ENCODE data around the gene CACNG7. TPM values are rescaled to one million over a fixed set of nuclear protein-coding genes. Genes with fewer than 3 reads are reported as not detected.

CACNG7 gene
- total RNA-seq, 1 donor from 2014 or later: not detected

GRCh38 chr19:53909471-53910169, 542 bp downstream of the CACNG7 start:
- TF ChIP-seq, protein P1, sequence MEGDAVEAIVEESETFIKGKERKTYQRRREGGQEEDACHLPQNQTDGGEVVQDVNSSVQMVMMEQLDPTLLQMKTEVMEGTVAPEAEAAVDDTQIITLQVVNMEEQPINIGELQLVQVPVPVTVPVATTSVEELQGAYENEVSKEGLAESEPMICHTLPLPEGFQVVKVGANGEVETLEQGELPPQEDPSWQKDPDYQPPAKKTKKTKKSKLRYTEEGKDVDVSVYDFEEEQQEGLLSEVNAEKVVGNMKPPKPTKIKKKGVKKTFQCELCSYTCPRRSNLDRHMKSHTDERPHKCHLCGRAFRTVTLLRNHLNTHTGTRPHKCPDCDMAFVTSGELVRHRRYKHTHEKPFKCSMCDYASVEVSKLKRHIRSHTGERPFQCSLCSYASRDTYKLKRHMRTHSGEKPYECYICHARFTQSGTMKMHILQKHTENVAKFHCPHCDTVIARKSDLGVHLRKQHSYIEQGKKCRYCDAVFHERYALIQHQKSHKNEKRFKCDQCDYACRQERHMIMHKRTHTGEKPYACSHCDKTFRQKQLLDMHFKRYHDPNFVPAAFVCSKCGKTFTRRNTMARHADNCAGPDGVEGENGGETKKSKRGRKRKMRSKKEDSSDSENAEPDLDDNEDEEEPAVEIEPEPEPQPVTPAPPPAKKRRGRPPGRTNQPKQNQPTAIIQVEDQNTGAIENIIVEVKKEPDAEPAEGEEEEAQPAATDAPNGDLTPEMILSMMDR (IDR thresholded peaks at IDR 0.05; ENCODE audit: insufficient read depth, low read length, poor library complexity, severe bottlenecking): no peak
- DNase-seq (ENCODE audit: low read depth): no peak
- Histone ChIP-seq H3K36me3 (ENCODE audit: control insufficient read depth, insufficient read depth, low read length) (no peaks in the 10 kb centered on the region), H3K27me3 (ENCODE audit: control insufficient read depth, insufficient read depth, low read length) (peaks cover 46% of the 10 kb centered on the region), H3K4me3 (ENCODE audit: low read depth, low read length) (no peak overlapping the region)

DNA sequence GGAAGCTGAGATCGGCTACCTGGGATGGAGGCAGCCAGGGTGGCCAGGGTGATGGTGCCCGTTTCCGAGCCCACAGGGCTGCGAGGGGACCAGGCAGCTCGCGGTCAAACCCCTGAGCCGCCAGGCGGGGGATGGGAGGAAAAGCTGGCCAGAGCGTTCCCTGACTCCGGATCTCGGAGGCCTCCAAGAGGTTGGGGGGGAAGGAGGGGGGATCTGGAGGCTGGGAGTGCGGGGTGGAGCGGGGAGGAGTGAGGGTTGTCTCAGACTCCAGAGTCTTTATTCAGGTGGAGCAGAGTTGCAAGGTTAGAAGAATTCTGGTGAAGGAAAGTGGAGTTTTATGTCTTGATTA, 1.1 kb downstream of the CACNG7 start:
- Histone ChIP-seq H3K4me3 (ENCODE audit: low read depth, low read length) (no peak overlapping the region), H3K27me3 (ENCODE audit: control insufficient read depth, insufficient read depth, low read length) (peaks cover 43% of the 10 kb centered on the region), H3K36me3 (ENCODE audit: control insufficient read depth, insufficient read depth, low read length) (no peaks in the 10 kb centered on the region)
- no peak for DNase-seq (ENCODE audit: low read depth)
- TF ChIP-seq, protein P1 (IDR thresholded peaks at IDR 0.05; ENCODE audit: insufficient read depth, low read length, poor library complexity, severe bottlenecking): no peak

DNA sequence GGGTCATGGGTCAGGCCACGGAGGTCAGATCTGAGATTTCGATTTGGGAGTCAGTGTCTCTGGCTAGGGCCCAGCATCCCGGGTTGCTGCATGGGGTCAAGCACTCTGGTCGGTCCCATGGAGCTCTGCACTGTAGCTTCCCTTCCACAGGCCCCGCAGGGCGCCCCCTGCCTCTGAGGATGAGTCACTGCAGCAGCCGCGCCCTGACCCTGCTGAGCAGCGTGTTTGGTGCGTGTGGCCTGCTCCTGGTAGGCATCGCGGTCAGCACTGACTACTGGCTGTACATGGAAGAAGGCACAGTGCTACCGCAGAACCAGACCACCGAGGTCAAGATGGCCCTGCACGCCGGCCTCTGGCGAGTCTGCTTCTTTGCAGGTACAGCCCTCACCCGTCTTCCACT, 3.6 kb downstream of the CACNG7 start:
- no peak for DNase-seq (ENCODE audit: low read depth)
- Histone ChIP-seq H3K36me3 (ENCODE audit: control insufficient read depth, insufficient read depth, low read length) (no peaks in the 10 kb centered on the region), H3K4me3 (ENCODE audit: low read depth, low read length) (no peak overlapping the region), H3K27me3 (ENCODE audit: control insufficient read depth, insufficient read depth, low read length) (peaks cover 25% of the 10 kb centered on the region)
- TF ChIP-seq, protein P1 (IDR thresholded peaks at IDR 0.05; ENCODE audit: insufficient read depth, low read length, poor library complexity, severe bottlenecking): no peak

- DNase-seq (ENCODE audit: low read depth): no peak
Measured at GRCh38 chr19:53915000-53915399, 5.9 kb downstream of the CACNG7 start.

DNA sequence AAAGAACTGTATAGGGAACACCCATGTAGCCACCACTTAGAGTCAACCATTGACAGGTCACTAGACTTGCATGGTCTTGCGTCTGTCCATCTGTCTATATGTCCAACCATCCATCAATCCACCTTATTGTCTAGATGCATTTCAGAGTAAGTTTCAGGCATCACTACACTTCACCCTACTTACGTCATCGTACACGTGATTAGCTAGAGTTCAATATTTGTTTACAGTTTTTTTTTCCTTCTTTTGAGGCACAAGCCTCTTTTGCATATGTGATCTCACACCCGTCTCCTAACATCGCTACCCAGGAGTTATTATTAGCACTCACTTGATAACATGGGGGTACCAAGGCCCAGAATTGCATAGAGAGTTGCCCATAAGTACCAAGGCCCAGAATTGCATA, 6.9 kb downstream of the CACNG7 start:
- Histone ChIP-seq H3K27me3 (ENCODE audit: control insufficient read depth, insufficient read depth, low read length) (no peaks in the 10 kb centered on the region), H3K36me3 (ENCODE audit: control insufficient read depth, insufficient read depth, low read length) (no peaks in the 10 kb centered on the region), H3K4me3 (ENCODE audit: low read depth, low read length) (no peak overlapping the region)
- no peak for DNase-seq (ENCODE audit: low read depth)
- TF ChIP-seq, protein P1 (IDR thresholded peaks at IDR 0.05; ENCODE audit: insufficient read depth, low read length, poor library complexity, severe bottlenecking): no peak

More at GRCh38 chr19:53915000-53915399, 5.9 kb downstream of the CACNG7 start:
- TF ChIP-seq, protein P1 (IDR thresholded peaks at IDR 0.05; ENCODE audit: insufficient read depth, low read length, poor library complexity, severe bottlenecking): no peak
- peaks cover 4% of the 10 kb centered on the region for H3K27me3 ChIP-seq (ENCODE audit: control insufficient read depth, insufficient read depth, low read length)
- no peak overlapping the region for H3K4me3 ChIP-seq (ENCODE audit: low read depth, low read length)
- no peaks in the 10 kb centered on the region for H3K36me3 ChIP-seq (ENCODE audit: control insufficient read depth, insufficient read depth, low read length)

DNA sequence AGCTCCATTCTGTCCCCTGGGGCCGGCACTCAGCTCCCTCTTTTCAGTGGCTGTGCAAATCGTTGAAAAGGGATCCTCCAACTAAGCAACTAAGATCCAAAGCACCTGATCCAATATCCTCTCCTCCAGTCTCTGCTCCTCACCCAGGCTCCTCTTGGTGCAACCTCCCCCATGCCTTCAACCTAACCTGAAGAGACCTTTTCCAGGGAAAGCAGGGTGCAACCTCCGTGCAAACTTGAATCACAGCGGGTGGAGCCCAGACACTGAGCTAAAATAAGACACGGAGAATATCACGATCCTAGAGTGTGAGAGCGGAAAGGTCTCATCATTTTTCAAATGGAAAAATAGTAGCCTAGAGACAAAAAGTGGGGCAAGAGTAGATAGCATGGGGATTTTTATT, 8.3 kb downstream of the CACNG7 start:
- H3K36me3 ChIP-seq (ENCODE audit: control insufficient read depth, insufficient read depth, low read length): no peaks in the 10 kb centered on the region
- H3K4me3 ChIP-seq (ENCODE audit: low read depth, low read length): no peak overlapping the region
- H3K27me3 ChIP-seq (ENCODE audit: control insufficient read depth, insufficient read depth, low read length): no peaks in the 10 kb centered on the region
- TF ChIP-seq, protein P1 (IDR thresholded peaks at IDR 0.05; ENCODE audit: insufficient read depth, low read length, poor library complexity, severe bottlenecking): no peak
- DNase-seq (ENCODE audit: low read depth): no peak

Data from kidney epithelial cell (primary cell).